Effector CD8-positive, alpha-beta T cell (primary cell): Measurements from ENCODE around the gene AKNA.

Source experiments
- DNase-seq: peaks from one replicate; lab custom pipeline; 2025; lab: John Stamatoyannopoulos, UW

AKNA gene

DNA sequence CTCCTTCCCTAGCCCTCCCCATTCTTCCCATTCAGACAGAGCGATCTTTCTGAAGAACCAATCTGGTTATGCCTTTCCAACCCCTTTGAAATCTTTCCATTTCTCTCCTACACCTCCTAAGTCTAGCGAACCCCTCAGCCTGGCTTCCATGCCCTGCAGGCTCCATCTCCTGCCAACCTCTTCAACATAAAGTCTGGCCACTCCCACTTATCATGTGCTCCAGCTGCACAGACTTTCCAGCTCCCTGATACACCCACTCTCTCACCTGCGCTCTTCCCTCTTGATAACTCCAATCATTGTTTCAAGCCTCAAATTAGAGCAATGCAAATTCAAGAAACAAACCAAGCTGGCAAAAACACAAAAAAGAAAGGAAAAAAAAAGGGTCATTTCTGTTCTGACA is 68.6 kb downstream of the AKNA start:
- DNase-seq: no peak

DNA sequence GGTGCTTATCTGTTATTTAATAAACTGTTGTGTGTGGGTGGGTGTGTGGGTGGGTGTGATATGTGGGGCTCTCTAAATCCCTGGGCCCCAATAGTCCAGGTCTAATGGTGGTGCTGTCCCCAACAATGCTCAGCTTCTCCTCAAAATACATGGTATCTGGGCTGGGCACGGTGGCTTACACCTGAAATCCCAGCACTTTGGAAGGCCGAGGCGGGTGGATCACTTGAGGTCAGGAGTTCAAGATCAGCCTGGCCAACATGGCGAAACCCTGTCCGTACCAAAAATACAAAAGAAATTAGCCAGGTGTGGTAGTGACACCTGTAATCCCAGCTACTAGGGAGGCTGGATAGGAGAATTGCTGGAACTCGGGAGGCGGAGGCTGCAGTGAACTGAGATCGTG is 69.4 kb downstream of the AKNA start:
- no peak for DNase-seq

DNA sequence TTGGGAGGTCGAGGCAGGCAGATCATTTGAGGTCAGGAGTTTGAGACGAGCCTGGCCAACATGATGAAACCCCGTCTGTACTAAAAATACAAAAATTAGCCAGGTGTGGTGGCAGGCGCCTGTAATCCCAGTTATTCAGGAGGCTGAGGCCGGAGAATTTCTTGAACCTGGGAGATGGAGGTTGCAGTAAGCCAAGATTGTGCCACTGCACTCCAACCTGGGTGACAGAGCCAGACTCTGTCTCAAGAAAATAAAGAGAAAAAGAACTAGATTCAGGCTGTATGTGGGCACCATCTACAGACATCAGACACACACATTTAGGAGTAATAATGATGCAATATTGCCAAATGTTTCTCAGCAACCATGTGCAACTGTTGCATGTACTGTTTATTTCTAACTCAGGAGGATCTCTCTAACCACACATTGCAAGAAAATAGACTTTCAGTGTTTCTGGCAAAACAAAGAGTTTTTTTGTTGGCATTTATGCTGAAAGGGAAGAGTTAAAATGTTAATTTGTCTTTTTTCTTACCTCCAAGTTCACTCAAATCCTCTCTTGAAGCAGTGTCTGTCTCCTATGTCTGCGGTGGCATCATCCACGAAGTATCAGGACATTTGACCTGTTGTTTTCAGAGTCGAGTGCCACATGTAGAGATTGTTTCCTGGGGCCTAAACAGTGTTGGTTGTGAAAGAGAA is 70.0 kb downstream of the AKNA start:
- no peak for DNase-seq

DNA sequence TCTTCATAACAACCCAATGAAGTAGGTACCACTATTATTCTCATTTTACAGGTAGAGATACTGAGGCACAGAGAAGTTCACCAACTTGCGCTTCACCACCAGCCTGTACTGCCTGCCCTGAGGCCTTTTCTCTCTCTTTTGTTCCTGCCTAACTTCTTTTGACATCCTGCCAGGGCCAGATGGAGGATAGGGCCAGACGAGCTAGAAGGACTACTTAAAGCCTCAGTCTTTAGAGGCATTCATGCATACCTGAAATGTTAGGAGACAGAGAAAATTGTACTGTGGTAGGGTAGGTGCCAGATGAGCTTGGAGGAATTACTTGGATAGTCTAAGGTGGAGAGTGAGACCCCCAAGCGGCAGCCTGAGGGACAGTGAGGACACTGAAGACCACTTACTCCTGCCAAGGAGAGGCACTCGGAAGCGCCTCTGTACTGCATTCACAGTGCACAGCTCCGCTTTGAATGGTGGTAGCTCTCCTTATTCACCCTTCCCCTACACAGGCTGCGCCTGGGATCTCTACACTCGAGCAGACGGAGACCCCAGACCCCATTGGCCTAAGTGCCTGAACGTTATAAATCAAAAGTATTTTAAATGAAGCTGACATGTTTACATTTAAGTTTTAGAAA is 71.1 kb downstream of the AKNA start:
- DNase-seq: no peak

DNA sequence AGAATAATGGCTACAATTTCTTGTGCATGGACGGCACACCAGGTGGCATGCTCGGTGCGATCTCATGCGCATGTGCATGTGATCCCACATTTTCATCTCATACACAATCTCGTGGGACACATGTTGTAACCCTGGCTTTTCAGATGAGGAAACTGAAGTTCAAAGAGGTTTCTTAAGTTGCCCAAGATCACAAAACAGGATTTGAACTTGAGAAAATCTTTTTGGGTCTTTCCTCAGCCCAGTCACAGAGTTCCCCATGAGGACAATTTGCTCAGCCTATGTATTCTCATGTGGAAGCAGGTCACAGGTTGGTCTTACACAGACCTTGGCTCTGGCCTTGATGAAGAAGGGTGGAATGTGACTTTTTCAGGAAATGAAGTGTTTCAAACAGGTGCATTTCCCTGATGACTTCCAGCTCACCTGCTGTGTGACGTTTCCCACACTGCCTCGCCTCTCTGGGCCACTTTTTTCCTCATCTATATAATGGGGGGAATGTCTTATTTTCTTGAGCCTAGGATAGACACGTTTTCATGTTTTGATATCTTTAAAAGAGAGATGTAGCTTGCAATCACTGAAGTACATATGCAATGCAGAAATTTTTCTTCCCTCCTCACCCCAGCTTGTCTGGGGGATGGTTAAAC is 71.9 kb downstream of the AKNA start:
- no peak for DNase-seq

DNA sequence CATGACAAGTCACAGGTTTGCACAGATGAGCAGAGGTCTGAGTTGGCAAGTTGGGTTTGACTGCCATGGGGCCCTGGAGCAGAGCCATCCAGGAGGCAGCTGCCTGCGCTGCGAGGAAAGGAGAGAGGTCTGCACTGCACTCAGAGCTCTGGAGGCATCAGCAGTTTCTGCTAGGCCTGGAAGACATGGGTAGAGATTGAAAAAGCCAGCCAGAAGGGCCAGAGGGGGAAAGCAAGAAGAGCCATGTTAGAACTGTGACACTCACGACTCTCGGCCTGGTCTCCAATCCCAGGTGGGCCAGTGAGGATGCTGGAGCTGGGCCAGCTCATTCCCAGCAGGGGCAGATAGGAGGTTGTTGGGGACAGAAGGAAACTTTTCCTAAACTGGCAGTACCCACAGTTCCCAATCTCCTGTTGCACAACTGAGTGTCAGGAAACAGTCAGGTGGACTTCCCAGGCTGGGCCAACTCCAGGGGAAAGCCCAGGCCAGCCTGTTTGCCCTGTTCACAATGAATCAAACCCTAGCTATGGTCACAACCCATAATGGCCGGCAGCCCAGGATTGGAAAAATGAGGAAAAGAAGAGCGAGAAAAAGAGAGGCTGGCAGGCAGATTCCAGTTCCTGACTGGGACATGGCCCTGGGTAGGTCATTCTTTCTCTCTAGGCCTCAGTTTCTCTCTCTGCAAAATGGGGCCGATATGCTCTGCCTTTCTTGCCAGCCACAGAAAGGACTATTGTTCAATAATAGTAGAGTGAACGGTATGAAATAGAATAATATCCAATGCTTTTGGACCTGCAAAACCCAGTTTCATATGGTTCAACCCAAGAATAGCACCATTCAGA is 72.7 kb downstream of the AKNA start:
- DNase-seq: no peak

DNA sequence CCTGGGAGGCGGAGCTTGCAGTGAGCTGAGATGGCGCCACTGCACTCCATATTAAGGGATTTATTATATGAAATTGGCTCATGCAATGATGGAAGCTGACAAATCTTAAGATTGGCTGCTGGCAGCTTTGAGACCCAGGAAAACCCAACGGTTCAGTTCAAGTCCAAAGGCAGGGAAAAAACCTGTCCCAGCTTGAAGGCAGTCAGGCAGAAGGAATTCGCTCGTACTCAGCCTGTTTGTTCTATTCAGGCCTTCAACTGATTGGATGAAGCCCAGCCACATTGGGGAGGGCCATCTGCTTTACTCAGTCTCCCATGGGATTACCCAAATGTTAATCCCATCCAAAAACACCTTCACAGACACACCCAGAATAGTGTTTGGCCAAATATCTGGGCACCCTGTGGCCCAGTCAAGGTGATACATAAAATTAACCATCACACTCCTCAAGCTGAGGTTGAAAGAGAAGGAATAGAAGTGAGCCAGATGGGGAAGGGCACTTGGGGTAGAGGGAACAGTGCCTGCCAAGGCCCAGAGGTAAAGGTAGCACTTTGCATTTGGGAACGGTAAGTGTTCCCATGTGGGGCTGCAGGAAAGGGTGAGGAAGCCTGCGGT is 73.4 kb downstream of the AKNA start:
- no peak for DNase-seq

DNA sequence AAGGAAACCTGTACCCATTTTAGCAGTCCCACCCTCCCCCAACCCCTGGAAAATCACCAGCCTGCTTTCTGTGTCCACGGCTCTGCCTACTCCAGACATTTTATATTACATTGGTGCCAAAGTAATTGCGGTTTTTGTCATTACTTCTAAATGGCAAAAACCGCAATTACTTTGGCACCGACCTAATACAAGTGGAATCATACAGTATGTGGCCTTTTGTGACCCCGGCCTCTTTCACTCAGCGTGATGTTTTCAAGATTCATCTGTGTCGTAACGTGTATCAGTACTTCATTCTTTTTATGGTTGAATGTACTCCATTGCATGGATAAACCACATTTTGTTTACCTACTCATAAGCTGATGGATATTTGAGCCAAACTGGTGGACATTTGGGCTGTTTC is 74.6 kb downstream of the AKNA start:
- DNase-seq: no peak

DNA sequence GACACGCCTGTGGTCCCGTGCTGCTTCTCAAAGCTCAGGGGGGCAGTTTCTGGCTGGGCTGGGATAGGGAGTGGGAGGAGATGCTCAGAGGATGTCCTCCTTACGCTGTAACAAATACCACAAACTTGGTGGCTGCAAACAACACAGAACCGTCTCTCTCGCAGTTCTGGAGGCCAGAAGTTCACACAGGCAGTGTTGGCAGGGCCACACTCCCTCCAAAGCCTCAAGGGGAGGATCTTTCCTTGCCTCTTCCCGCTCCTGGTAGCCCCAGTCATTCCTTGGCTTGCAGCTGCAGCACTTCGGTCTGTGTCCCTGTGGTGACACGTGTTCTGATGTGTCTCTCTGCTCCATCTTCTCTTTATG is 75.3 kb downstream of the AKNA start:
- no peak for DNase-seq

DNA sequence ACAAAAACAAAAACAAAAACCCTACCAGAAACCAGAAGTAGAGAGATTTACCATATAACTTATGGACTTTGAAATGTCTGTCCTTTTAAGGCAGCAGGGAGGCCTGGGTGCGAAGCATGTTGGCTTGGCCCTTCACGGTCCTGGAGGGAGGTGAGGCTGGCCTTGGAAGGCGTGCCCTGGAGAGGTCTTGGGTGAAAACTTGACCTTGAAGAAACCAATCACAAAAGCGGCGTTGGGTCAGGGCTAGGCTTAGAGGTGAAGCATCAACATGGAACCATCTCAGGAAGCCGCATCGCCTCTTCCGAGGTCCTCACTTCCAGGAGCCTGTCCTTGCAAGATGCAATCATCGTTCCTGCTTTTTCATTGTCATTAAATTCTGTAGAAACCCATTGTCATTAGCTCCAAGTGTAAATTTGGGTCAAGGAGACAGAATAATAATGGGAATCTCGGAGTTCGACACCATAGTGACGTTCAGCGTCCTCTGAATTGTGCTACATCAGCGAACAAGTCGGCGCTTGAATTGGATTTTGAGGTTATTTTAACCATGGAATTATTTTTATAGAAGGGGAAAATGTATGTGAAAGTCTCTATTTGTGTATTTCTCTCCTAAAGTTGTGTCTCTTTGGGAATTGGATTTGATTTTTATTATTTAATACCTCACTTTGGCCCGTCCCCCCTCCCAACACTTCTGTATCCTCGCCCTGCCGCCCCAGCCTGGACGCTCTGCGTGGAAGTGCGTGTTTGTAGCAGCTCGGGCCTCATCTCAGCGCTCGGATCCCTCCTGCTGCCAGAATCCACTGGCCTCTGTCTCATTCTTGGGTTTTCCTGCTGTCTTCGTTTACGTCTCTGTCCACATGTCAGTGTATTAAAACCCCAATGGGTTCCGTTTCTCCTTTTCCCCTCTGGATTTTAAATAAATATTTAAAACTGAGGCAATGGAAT is 75.9 kb downstream of the AKNA start:
- DNase-seq: no peak

DNA sequence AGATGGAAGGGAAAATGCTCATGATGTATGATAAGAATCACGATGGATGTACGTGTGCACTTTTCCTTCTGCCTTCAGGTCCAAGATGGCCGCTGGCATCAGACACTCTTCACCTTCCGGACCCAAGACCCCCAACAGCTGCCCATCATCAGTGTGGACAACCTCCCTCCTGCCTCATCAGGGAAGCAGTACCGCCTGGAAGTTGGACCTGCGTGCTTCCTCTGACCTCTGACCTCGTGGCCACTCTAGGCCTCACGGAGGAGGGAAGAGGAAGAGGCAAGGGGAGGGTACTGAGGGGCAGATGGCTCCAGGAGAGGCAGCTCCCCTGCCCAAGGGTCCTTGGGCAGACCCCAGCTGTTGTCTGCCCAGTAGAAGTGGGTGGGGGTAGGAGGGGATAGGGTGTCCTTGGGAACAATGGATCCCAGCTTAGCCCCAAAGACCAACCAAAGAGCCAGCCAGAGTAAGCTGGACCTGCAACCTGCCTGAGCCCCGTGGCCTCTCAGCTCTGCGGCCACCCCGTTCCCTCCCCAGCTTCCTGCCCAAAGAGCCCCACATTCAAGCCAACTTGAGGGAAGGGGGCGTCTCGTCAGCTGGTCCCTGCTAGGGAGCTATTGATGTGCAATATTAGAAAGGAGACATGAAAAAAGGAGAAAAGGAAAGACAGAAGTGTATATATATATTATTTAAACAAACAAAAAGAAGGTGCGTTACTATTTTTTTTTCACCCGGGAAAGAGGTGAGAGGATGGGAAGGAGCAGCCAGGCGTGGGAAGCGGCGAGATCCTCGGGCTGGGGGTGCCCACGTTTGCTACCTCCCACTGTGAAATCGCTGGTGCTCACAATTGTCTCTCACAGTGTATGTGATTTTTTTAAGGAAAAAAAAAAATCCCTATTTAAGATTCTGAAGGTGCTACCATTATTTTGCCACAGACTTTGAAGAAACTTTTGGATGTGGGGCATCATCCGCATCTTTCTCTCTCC is 77.0 kb downstream of the AKNA start:
- no peak for DNase-seq

DNA sequence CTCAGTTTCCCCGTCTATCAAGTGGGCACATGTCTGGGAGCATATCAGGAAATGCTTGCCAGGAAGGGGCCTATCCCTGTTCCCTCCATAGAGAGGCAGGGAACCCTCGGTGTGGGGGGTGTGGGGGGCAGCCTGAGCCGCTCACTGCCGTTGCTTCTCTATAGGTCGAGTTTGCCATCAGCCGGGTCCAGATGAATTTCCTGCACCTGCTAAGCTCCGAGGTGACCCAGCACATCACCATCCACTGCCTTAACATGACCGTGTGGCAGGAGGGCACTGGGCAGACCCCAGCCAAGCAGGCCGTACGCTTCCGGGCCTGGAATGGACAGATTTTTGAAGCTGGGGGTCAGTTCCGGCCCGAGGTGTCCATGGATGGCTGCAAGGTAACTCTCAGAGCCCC is 78.7 kb downstream of the AKNA start:
- no peak for DNase-seq

DNA sequence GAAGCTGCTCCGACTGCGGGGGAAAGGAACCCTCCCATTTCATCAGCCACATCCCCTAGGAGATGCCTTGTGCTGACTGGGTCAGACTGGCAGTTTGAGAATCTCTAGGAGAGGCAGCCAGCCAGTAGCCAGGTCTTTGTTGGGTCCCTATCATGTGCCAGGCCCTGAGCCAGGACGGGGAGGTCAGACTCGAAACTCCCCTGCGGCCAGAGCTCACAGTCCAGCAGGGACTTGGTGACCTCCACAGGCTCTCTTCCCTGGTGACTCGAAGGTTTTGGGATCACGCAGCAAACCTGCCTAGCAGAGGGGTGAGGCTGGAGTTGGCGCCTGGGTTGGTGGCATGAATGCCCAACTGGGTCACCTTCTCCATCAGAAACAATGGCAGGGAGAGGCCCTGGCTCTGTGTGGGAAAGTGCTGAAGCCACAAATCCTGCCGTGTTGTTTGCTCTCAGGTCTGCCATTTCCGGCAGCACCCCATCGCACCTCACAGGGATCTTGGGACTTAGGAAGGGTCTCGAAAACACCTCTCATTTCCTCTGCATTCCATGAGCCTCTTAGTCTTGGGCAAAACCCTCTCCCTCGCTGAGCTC is 79.3 kb downstream of the AKNA start:
- DNase-seq: no peak

DNA sequence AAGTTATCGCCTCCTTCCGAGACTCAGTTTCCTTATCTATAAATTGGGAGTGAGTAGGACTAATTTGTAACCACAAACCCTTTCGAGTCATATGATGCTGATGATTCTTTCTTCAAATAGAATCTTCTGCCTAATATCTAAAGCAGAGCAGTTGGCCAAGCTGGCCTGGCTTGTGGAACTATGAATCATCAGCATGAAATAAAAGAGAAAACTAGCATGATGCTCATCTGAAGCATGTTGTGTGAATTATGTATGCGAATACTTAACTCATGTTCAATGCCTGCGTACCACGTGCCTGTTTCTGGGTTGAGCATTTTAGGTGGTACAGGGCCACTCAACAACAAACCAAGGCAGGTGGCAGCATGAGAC is 79.9 kb downstream of the AKNA start:
- no peak for DNase-seq

DNA sequence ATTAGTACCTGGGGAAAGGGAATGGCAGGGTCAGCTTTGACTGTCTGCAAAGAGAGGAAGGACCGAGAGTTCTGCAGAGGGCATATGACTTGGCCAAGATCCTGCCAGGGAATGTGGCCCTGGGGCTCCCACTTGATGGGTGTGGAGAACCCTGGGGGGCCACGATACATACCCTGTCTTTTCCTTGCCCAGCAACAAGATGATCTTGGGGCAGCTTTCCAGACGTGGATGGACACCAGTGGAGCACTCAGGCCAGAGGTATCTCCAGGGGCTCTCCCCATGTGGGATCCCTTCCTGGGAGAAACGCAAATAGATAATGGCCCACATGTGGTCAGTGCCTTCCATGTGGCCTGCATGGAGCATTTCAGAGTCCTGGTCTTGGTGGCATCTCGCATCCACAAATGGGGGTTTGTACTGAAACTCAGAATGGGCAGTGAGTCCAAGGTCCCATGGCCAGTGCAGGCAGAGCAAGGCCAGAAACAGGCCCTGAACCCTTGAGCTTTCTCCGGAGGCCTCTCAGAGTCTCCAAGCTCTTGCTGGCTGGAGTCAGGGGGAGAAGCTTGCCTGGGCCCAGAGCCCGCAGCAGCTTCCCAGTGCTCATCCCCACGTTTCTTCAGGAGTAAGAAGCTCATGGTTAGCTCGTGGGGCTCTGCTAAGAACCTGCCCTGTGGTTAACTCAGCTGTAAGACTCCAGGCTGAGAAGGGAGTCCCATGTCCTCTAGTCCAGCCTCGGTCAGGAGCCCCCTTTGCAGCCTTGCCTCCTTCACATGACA is 83.2 kb downstream of the AKNA start:
- DNase-seq: no peak

DNA sequence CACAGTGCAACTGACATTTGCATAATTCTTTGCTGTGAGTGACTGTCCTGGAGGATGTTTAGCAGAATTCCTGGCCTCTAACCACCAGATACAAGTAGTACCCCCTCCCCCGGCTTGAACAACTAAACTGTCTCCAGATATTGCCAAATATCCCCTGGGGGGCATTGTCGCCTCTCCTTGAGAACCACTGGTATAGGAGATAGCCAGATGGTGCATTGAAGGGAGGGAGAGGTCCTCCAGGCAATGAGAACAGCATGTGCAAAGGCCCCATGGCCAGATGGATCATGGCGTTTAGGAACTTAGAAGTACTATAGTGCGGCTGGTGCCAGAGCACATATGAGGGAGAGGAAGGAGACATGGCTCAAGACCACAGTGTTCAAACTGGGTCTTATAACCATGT is 83.8 kb downstream of the AKNA start:
- no peak for DNase-seq

DNA sequence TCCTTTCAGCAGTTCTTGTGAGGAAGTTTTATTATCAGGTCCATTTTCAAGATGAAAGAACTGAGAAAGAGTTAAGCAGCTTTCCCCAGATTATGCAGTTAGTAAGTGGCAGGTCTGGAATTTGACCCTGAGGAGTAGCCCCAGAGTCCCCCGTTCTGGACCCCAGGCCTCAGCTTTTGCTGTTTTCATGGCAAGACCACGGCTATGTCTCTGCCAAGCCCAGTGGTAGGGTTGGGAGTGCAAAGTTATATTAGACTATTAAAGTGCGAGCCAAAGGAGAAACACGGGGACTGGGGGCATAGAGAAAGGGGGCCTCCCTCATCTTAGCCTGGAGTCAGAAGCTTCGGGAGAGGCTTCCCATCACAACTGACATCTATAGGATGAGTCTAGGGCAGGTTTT is 84.2 kb downstream of the AKNA start:
- DNase-seq: no peak

DNA sequence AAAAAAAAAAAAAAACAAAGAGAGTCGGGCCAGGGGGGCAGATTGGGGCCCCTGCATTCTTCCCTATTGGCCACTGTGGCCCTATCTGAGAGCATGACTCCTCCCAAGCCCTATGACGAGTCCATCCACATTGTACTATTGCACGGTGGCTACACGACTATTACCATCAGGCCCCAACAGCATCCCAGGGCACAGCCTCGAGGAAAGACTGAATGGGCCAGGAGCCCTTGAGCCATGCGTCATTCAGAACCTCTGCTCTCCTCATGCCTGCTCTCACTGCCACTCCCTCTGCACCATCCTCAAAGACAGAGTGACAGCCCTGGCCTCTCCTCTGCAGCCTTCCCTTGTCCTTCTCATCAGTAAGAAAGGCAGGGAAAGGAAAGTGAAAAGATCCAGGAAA is 85.1 kb downstream of the AKNA start:
- DNase-seq: no peak
